Epidermal melanocyte (primary cell): ENCODE data around the gene DCTN1.

Experiments used
- DNase-seq: peaks from one replicate; pipeline ENCODE4 v3.0.0; 2011; ENCODE audit warnings: low spot score; ENCODE audit not compliant: insufficient read length

The DCTN1 gene

DNA sequence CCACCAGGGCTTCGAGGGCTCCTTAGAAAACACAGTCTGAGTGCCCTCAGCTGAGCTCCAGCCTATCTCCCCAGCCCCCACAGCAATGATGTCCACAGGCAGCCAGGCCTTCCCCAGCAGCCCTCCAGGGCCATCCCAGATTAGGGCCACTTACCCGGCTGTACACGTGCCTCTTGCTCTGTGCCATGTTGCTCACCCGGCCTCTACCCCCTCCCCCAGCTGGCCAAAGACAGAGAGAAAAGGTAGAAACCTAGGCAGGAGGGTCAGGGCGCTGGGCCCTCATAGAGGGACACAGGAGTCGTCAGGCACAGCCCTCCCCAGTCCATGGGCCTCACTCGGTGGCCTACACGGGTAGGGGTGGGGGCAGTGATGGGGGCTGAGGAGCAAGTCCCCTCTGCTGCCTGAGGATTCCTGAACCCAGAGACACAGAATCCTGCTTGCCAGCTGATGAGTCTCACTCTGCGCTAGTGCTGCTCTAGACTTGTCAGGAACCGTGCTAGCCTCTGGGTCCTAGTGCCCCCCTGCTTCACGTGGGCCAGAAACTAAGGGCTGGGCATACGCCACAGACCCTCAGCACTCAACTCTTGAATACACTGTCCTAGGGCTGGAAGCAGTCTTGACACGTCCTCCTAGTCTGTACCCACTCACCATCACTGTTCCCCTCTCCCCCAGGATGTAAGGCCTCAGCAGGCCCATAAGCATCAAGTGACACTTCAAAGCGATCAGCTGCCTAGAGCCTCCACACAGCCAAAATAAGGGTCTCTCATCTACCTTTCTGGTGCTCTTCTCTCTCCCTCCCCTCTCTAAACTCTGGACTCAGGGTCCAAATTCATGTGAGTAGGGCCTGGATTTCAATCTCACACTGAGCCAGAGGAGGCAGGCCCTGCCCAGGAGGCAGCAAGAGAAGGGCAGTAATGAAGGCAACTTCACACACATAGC, at the start of gene DCTN1:
TSS of gene DCTN1 (minus strand) at position 461 of the 939 bp plus-strand sequence. CDS start at position 187, 274 bp downstream.
- peak; percentile 76 for DNase-seq

DNA sequence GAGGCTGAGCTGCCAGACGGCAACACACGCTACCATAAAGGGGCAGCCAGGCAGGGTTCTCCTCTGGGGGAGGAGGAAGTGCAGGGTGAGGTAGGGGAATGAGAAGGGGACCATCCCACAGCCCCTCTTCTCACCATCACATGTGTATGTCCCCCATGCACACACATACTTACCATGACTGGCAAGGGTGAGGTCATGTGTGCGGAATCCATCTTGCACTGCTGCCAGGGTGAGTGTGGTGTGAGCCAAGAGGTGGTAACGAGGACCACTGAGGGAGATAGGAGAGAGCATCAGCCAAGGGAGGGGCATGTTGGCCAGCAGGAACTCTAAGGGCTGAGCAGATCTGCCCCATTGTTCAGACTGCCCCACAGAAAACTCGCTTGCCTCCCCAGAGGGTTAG, 48.6 kb upstream of the DCTN1 start:
- DNase-seq = no peak

DNA sequence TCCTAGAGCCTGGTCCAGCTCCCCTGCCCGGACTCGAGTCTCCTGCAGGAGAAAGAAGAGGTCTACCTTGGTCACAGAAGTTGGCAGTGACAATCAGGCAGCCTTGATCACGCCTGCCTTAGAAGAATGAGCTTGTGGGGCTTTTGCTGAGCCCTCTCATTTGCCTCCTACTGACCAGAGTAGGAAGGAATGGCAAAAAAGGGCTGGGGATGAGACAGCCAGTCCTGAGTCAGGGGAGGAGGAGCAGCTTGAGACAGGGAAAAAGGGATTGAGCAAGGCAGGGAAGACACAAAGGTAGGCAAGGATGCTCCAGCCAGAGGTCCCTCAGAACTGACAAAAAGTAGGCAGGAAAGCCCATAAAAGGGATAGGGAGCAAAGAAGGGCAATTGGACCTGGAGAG, 47.4 kb upstream of the DCTN1 start:
- DNase-seq = no peak

DNA sequence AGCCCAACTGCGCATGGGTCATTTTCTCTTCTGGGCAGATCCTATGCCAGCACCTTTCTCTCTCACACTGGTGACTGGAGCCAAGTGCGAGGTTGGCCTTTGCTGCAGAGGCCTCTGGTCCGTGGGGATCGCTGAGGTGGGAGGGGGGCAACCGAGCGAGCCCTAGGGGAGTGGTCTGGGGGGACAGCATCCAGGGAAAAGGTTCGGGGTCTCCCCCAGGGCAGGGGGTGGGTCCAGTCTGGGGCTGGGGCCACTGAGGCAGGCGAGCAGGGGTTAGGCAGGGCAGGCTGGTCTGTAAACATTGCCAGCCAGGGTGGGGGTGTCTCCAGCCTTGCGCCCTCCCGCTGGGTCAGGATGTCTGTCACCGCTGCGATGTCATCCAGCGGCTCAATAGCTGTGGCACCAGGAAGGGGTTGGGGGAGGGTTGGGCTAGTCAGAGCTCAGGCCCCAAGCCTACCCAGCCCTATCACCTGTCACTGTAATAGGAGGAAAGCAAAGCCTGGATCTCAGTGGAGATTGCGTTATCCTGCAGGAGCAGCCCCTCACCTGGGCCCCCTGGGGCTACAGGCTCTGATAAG, 46.2 kb upstream of the DCTN1 start:
- DNase-seq = no peak

DNA sequence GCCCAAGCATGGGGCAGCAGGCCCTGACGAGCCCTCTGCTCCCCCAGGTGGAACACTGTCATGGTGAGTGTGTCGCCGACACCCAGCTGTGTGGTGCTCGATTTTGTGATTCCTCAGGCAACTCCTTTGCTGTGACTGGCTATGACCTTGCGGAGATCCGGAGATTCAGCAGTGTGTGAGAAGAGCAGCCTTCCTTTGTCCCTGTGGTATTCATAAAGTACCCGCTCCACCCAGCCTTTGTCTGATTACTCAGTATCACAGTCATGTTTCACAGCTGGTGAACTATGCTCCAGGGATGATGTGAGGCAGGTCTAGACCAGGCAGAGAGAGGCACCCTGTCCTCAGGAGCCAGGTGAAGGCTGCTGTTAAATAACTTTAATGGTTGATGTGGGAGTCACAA, 45.4 kb upstream of the DCTN1 start:
- DNase-seq = no peak

DNA sequence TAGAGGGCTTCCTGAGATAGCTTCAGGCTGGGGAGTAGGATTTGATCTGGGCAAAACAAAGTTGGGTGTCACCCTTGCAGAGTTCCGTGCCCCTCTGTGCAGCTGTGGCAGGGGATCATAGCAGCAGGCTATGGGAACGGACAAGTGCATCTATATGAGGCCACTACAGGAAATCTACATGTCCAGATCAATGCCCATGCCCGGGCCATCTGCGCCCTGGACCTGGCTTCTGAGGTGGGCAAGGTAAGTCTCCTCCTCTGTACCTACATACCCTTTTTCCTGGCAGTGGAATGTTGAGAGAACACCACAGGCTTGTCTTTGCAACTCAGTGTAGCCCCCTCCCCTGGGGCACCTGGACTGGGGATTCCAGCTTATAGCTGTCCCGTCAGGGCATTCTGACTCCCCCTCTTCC, 44.9 kb upstream of the DCTN1 start:
- DNase-seq = no peak

DNA sequence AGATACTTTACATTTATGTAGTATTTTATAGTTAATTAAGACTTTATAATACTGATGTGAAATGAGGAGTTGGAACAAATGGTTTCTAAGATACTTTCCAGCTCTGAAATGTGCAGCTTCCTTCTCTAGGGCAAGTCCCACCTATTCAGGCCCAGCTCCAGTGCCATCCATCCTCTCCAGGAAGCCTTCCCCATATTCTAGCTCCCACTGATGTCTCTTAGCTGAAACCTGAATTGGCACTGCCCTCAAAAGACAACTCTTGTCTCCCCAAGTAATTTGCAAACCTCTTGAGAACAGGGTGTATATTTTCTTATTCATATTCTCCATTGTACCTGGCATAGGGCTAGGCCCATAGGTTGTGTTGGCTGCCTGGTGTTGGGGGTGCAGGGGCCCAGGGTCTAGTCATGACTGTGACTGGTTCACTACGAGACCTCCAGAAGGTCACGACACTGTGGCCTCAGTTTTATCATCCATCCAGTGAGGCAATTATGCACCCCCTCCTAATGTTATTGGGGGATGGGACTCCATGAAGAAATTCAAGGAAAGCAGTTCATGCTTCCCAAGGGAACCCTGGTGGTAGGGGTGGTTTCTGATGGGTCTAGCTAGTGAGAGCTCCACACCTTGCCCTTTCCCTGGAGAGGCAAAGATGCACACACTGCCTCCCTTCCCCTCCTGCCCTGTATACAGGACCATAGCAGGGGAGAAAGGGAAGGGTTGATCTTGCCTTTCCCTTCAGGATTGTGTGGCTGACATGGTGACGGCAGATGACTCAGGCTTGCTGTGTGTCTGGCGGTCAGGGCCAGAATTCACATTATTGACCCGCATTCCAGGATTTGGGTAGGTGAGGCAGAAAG, 44.3 kb upstream of the DCTN1 start:
- DNase-seq = no peak

DNA sequence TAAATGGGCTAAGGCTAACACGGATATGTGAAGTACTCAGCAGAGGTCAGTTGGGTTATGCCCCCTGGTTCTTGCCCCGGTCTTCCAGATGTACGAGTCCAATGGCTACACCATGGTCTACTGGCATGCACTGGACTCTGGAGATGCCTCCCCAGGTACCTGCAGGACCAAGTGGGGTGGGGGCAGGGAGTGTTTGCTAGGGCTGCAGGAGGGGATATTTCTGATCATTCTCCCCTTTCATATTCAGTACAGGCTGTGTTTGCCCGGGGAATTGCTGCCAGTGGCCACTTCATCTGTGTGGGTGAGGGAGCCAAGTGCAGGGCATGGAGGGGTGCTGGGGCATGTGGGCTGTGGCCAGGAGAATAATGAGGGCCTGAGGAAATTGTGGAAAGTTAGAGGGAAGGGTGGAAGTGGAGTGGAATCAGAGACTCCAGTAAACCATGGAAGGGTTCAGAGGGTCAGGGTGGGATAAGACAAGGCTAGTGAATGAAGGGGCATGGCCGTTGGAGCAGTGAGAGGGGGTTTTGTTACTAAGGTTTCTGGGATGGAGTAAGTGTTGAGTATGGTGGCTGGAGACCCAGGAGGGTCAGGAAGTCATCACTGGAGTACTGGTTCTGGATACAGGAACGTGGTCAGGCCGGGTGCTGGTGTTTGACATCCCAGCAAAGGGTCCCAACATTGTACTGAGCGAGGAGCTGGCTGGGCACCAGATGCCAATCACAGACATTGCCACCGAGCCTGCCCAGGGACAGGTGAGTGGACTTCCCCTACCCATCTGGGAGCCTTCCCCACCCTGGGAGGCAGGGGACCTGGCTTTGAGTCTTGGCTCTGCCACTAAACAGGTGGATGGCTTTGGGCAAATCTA, 43.4 kb upstream of the DCTN1 start:
- no peak for DNase-seq

DNA sequence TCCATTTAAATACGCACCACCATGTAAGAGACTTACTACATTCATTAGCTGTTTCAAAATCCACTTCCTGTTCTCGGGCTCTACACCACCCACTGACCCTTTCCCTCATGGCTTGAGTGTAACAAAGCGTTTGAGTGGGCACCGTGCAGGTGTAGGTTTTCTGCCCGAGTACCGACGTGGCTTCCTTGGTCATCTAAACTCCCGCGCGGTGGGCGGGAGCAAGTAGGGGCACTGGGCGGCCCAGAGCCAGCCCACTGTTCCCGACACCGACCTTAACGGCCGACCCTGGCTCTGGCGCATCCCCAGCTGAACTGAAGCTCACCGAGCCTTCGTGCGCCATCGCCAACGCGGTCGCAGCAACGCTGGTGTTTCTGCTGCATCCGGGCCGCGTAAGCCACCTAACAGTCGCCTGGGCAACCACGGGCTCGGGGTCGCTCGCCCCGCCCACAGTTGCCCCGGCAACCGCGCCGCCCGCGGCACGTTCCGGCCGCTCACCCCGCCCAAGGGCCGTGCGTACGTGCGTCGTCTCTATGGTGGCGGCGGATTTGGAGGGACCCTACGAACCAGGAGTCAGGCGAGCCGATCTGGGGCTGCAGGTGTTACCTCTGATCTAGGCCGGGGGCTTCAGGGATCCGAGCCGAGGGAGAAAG, 41.2 kb upstream of the DCTN1 start, which contains the start of the genes C2orf81 and WDR54:
TSS of gene C2orf81 (minus strand) at position 399 of the 650 bp plus-strand sequence. CDS start at position 340, 59 bp downstream.
TSS of gene WDR54 (plus strand) at position 510 of the 650 bp plus-strand sequence. CDS start 424 bp downstream, outside the sequence.
- peak; percentile 93 for DNase-seq

DNA sequence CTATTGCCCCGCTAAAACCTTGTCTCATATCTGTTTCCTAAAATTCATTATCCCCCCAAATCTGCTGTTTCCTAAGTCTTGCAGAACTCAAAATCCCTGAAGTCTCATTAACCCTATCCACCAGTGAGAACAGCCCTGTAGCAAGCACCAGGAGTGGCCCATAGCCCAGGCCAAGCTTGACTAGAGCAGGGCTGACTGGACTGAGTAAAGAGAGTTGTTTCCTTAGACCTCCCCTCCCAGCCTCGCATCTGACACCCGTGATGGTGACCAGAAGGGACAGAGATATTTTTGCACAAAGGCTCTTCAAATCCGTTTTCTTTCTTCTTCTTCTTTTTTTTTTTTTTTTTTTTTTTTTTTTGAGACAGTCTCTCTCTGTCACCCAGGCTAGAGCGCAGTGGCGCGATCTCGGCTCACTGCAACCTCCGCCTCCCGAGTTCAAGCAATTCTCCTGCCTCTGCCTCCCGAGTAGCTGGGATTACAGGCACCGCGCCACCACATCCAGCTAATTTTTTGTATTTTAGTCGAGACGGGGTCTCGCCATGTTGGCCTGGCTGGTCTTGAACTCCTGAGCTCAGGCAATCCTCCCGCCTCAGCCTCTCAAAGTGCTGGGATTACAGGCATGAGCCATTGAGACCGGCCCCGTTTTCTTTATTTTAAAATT, 40.5 kb upstream of the DCTN1 start:
- peak; percentile 15 for DNase-seq

DNA sequence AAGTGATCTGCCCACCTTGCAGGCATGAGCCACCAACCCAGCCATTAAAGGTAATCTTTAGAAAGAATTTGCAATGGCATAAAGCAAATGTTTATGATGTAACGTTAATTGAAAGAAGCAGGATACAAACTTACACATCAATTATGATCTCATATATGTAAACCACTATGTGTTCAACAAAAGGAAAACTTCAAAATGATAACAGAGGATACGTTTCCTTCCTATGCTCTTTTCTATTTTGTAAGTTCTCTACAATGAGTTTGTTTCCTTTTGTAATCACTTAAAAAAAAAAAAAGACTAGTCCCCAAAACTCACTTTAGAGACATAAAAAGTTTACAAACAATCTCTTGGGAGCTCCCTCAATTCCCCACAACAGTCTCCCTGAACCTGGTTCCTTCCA, 39.9 kb upstream of the DCTN1 start:
- no peak for DNase-seq

DNA sequence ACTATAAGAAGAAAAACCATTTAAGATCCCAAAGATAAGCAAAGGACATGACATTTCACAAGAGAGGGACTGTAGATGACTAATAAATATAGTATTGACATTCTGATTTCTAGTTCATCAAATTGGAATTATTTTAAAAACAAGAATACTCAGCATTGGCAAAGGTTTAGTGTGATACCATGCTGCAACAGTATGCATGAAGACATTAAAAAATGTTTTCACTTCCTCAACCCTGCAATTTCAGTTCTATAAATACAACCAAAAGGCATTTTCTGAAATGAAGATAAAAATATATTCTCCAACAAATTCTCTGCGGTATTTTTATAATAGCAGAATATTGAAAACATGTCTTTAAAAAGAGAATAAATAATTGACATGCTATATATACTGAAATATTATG, 39.2 kb upstream of the DCTN1 start:
- no peak for DNase-seq

DNA sequence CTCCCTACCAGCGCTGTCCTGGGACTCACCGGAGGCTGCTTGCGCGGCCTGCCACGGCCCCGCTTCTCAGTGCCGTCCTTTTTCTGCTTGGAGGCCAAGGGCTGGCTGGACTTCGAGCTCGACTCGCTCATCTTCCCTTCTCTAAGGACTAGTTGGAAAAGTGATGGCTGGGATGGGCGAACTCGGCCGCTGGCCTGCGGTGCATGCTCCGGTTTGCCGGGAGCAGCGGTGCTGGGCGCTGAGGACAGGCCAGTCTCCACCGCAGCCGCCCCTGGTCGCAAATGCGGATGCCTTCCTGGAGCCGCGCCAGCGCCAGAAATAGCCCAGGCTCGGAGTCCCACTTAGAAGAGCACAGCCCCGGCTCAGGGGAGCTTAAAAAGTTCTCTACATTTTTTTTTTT, 38.2 kb upstream of the DCTN1 start:
- no peak for DNase-seq

DNA sequence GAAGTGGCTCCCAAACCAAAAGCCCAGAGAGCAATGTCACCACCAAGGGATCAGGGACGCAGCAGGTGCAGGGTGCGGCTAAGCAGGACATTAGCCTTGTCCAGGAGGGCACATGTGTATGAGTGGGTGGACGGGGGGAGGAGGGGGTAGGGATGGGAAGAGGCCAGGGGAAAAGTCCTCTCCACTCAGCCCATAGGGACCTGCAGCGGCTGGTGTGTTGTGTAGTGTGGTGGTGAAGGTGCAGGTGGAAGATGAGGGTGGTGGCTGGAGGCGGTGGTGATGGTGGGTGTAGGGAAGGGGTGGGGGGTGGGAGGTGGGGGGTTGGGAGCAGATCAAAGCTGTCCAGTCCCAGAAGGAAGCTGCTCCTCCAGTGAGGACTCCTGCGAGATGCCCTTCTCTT, 37.7 kb upstream of the DCTN1 start:
- no peak for DNase-seq

DNA sequence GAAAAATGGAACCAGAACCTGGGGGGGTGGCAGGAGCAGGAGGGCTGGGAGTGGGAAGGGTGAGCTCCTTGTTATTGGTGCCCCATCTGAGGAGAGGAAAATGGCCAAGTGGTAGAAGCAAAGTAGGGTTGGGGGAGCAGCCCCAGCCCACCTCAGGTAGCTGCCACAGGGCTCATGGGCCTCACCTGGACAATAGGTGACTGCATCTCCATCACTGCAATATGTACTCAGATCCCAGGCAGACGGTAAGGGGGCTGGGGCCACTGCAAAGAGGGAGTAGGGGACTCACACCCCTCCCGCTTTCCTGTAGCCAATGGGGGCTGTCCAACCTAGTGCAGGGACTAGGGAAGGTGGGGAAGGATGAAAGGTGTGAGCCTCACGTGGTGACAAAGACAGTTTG, 37.1 kb upstream of the DCTN1 start:
- no peak for DNase-seq

DNA sequence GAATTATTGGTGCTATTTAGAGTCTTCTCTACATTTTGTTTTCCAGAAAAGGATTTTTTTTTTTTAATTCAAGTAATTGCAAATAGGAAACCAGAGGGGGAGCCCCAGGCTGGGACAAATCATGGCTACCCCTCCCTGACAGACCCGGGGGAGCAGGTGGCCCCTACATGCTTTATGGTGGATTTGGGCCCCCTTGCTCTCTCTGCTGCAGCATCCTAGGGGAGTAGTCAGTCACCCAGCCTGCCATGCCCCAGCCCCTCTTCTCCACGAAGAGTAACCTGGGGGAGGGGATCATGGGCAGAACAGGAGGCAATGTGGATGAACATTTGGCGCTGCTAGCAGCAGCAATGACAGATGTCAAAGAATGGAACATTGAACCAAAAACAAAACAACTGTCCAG, 36.7 kb upstream of the DCTN1 start:
- DNase-seq = no peak

DNA sequence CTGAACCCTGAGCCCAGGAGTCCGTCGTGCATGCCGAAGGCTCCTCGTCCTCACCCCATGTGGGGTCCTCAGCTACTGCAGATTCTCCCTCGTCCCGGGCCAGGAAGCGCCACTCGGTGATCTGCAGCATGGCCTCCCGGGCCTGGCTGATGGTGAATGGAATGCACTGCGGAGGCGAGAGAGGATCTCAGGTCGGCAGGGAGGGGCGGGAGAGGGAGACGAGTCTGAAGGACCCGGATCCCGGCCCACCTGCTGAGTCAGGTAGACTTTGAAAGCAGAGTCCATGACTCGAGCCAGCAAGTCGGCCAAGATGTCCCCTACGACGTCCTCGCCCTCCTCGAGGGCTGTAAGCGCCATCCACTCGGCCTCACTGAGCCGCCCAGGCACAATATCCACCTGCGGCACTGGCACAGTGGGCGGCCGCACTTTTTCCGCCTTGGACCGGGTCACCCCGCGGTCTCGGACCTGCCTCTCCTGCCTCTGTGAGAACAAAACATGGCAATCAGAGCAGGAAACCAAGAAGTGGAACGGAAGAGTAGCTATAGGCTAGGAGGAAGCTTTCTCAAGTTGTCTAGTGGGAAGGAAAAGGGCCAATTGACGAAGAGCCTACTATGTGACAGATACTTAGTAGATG, 35.8 kb upstream of the DCTN1 start:
- no peak for DNase-seq

DNA sequence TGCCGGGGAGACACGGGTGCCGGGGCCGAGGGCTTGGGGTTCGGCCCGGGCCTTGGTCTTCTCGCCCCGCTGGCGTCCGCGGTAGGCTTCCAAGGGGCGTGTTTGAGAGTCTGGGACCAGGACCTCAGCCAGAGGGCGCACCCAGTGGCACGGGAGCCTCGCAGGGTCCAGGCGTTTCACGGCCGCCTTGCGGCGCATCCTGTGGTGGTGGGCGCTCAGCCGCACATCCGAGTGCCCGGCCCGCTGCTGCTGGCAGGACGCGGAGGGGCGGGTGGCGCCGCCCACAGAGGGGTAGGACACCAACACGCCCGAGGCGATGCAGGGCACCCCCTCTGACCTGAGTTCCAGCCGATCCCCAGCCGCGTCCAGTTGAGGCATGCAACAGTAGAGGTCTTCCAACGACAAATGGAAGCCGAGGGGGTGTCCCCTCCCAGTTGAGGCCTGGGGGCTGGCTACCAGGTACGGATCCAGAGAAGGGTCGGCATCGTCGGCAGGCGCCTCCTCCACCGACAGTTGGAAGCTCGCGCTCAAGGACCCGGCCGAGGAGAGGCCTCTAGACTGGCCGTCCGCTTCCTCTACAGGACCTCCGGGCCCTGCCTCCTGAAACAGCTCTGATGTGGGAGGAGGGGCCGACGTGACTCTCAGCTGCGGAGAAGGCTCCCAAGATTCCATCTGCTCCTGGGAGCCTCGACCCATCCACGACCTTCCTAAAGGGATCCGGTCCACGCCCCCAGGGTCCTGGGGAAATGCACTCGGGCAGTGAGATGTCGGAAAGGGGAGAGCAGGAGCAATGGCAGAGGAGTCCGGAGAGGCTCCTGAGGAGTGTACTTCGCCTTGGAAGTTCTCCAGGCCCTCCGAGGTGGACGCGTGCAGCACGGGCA, 35.0 kb upstream of the DCTN1 start:
- DNase-seq = no peak
